H1 (cell line): Measurements from ENCODE around the gene SLC7A5. TPM values are rescaled to one million over a fixed set of nuclear protein-coding genes. Genes with fewer than 3 reads are reported as not detected.

Source experiments
- CHD1 ChIP-seq: IDR thresholded peaks from 2 replicates; pipeline ENCODE4 v1.6.1; 2012; ENCODE audit warnings: low read depth, low read length, improper control_type of control experiment
- JUN ChIP-seq: IDR thresholded peaks from 2 replicates; pipeline ENCODE4 v1.6.1; 2011; ENCODE audit warnings: low read depth, mild to moderate bottlenecking, improper control_type of control experiment, low read length
- NRF1 ChIP-seq: IDR thresholded peaks from 2 replicates; pipeline ENCODE4 v1.6.1; 2011; ENCODE audit warnings: mild to moderate bottlenecking, low read depth, low read length, improper control_type of control experiment
- RBBP5 ChIP-seq: IDR thresholded peaks from 2 replicates; pipeline ENCODE4 v1.7.1; 2012; ENCODE audit warnings: low read depth, mild to moderate bottlenecking, inconsistent platforms, low read length, moderate library complexity, borderline replicate concordance
- SIN3A ChIP-seq, 2 experiments: IDR thresholded peaks in 1 of 2; conservative IDR thresholded peaks in 1 of 2; 2 replicates each; pipeline ENCODE4 v1.6.1; 2011 to 2012; ENCODE audit warnings: low read length in 2 of 2, improper control_type of control experiment in 1 of 2, low read depth in 1 of 2, mild to moderate bottlenecking in 1 of 2
- SUZ12 ChIP-seq: fragments of 200-600 bp; sonication (generic); IDR thresholded peaks from 2 replicates; pipeline ENCODE4 v1.6.1; 2012; ENCODE audit warnings: mild to moderate bottlenecking, inconsistent platforms, low read length, moderate library complexity, mixed read lengths
- polyA plus RNA-seq, 7 experiments: library from polyadenylated mRNA; depleted of rRNA in 3 of 7; stranded (reverse) in 5 of 7; unstranded in 2 of 7; fragments of >200 nt in 5 of 7; fragments of 200-250 nt in 2 of 7; gene quantifications; 1 replicate in 5 of 7; 2 replicates in 1 of 7; 4 replicates in 1 of 7; pipeline versions ENCODE4 v1.2.1 to v1.2.3, GENCODE V29; 2011 to 2013; ENCODE audit warnings: missing spikeins in 2 of 7, mixed read lengths in 2 of 7
- total RNA-seq: library from RNA; stranded (reverse); fragmentation: NEBNext Ultra II Directional; extraction: Animal tissue kit (Norgen Biotek cat#: 25700); gene quantifications from 2 replicates; pipeline ENCODE4 v1.2.1, GENCODE V29; 2021
- TF ChIP-seq, protein P1 (sequence below): fragments of 300-600 bp; sonication (generic); IDR thresholded peaks from 2 replicates; pipeline ENCODE4 v1.7.1; 2012; ENCODE audit warnings: low read length, moderate library complexity, mild to moderate bottlenecking, inconsistent platforms; ENCODE audit not compliant: insufficient replicate concordance
- TF ChIP-seq, protein P2 (sequence below): IDR thresholded peaks from 2 replicates; pipeline ENCODE4 v1.6.1; 2011; ENCODE audit warnings: low read length, improper control_type of control experiment

SLC7A5 gene
- total and polyA plus RNA-seq, 2 of the 8 experiments (the other 6 are each of a cell fraction or from before 2014, with no cell fraction given): 68.2 to 341 TPM

DNA sequence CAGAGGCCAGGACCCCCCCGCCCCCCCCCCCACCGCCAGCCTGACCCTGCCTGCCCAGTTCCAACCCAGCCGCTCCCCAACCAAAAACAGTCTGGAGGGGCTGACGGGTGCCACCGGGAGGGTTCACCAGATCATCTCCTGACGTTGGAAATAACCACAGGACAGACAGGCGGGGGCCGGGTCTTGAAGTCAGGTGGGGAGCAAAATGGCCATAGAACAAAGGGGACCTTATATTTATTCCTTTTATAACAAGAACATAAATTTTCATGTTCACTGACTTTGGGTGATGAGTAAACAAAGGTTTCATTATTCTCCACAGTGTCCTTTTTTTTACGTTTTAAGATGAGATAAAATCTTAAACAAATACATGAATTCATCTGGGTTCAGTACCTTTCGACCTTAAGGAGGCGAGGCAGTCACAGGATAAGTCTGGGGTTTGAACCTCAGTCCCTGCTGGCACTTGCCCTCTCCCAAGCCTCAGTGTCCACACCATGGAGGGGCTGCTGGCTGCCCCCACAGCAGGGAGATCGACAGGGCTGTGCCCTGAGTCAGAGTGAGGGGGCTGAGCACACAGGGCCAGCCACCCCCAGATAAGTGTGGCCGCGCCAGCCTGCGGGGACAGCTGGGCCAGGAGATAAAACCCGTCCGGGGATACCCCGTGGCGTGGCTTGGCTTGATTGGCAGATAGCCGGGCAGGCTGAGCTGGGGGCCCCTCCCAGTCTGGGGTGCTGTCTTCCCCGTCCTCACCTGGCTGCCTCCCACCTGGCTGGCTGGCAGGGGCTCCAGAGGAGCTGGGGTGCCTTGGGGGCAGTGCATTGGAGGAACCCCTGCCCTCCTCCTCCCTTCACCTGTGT lies 15.0 kb downstream of the SLC7A5 start (continued):
- TF ChIP-seq, protein P1, sequence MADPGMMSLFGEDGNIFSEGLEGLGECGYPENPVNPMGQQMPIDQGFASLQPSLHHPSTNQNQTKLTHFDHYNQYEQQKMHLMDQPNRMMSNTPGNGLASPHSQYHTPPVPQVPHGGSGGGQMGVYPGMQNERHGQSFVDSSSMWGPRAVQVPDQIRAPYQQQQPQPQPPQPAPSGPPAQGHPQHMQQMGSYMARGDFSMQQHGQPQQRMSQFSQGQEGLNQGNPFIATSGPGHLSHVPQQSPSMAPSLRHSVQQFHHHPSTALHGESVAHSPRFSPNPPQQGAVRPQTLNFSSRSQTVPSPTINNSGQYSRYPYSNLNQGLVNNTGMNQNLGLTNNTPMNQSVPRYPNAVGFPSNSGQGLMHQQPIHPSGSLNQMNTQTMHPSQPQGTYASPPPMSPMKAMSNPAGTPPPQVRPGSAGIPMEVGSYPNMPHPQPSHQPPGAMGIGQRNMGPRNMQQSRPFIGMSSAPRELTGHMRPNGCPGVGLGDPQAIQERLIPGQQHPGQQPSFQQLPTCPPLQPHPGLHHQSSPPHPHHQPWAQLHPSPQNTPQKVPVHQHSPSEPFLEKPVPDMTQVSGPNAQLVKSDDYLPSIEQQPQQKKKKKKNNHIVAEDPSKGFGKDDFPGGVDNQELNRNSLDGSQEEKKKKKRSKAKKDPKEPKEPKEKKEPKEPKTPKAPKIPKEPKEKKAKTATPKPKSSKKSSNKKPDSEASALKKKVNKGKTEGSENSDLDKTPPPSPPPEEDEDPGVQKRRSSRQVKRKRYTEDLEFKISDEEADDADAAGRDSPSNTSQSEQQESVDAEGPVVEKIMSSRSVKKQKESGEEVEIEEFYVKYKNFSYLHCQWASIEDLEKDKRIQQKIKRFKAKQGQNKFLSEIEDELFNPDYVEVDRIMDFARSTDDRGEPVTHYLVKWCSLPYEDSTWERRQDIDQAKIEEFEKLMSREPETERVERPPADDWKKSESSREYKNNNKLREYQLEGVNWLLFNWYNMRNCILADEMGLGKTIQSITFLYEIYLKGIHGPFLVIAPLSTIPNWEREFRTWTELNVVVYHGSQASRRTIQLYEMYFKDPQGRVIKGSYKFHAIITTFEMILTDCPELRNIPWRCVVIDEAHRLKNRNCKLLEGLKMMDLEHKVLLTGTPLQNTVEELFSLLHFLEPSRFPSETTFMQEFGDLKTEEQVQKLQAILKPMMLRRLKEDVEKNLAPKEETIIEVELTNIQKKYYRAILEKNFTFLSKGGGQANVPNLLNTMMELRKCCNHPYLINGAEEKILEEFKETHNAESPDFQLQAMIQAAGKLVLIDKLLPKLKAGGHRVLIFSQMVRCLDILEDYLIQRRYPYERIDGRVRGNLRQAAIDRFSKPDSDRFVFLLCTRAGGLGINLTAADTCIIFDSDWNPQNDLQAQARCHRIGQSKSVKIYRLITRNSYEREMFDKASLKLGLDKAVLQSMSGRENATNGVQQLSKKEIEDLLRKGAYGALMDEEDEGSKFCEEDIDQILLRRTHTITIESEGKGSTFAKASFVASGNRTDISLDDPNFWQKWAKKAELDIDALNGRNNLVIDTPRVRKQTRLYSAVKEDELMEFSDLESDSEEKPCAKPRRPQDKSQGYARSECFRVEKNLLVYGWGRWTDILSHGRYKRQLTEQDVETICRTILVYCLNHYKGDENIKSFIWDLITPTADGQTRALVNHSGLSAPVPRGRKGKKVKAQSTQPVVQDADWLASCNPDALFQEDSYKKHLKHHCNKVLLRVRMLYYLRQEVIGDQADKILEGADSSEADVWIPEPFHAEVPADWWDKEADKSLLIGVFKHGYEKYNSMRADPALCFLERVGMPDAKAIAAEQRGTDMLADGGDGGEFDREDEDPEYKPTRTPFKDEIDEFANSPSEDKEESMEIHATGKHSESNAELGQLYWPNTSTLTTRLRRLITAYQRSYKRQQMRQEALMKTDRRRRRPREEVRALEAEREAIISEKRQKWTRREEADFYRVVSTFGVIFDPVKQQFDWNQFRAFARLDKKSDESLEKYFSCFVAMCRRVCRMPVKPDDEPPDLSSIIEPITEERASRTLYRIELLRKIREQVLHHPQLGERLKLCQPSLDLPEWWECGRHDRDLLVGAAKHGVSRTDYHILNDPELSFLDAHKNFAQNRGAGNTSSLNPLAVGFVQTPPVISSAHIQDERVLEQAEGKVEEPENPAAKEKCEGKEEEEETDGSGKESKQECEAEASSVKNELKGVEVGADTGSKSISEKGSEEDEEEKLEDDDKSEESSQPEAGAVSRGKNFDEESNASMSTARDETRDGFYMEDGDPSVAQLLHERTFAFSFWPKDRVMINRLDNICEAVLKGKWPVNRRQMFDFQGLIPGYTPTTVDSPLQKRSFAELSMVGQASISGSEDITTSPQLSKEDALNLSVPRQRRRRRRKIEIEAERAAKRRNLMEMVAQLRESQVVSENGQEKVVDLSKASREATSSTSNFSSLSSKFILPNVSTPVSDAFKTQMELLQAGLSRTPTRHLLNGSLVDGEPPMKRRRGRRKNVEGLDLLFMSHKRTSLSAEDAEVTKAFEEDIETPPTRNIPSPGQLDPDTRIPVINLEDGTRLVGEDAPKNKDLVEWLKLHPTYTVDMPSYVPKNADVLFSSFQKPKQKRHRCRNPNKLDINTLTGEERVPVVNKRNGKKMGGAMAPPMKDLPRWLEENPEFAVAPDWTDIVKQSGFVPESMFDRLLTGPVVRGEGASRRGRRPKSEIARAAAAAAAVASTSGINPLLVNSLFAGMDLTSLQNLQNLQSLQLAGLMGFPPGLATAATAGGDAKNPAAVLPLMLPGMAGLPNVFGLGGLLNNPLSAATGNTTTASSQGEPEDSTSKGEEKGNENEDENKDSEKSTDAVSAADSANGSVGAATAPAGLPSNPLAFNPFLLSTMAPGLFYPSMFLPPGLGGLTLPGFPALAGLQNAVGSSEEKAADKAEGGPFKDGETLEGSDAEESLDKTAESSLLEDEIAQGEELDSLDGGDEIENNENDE: no peak
- TF ChIP-seq, protein P2, sequence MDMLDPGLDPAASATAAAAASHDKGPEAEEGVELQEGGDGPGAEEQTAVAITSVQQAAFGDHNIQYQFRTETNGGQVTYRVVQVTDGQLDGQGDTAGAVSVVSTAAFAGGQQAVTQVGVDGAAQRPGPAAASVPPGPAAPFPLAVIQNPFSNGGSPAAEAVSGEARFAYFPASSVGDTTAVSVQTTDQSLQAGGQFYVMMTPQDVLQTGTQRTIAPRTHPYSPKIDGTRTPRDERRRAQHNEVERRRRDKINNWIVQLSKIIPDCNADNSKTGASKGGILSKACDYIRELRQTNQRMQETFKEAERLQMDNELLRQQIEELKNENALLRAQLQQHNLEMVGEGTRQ: no peak
- no peak for TF ChIP-seq CHD1
- no peak for TF ChIP-seq JUN
- TF ChIP-seq SIN3A (conservative IDR thresholded peaks at IDR 0.05 in 1 of 2, IDR thresholded peaks at IDR 0.05 in 1 of 2; ENCODE audit: low read depth in 1 of 2, low read length in 2 of 2): no peak
- TF ChIP-seq SUZ12: no peak
- no peak for TF ChIP-seq NRF1
- TF ChIP-seq RBBP5: no peak
